GM12878 (cell line): Measurements from ENCODE around the gene MGAT2. TPM values are rescaled to one million over a fixed set of nuclear protein-coding genes. Genes with fewer than 3 reads are reported as not detected.

Experiments used
- CTCF ChIP-seq, 3 experiments: IDR thresholded peaks in 2 of 3; conservative IDR thresholded peaks in 1 of 3; 2 replicates each; pipeline ENCODE4 v1.5.1; 2011; ENCODE audit warnings: low read depth in 3 of 3, low read length in 3 of 3, mild to moderate bottlenecking in 3 of 3, control low read depth in 2 of 3, moderate library complexity in 2 of 3, inconsistent platforms in 1 of 3, mixed read lengths in 1 of 3; ENCODE audit not compliant: control insufficient read depth in 2 of 3, insufficient read depth in 1 of 3; ENCODE audit errors: extremely low read depth in 1 of 3
- ESRRA ChIP-seq: IDR thresholded peaks from 2 replicates; pipeline ENCODE4 v1.6.1; 2012; ENCODE audit warnings: mild to moderate bottlenecking, low read length, improper control_type of control experiment
- KAT2A ChIP-seq: conservative IDR thresholded peaks from 2 replicates; pipeline ENCODE4 v1.6.1; 2011; ENCODE audit warnings: low read depth, low read length; ENCODE audit not compliant: control insufficient read depth
- LARP7 ChIP-seq: fragments of 450-650 bp; IDR thresholded peaks from 2 replicates; pipeline ENCODE4 v1.6.1; 2017; ENCODE audit warnings: mild to moderate bottlenecking
- MLLT1 ChIP-seq: fragments of 450-650 bp; IDR thresholded peaks from 2 replicates; pipeline ENCODE4 v1.6.1; 2016; ENCODE audit warnings: mild to moderate bottlenecking
- NBN ChIP-seq: fragments of 450-650 bp; IDR thresholded peaks from 2 replicates; pipeline ENCODE4 v1.6.1; 2016
- NKRF ChIP-seq: fragments of 450-650 bp; conservative IDR thresholded peaks from 2 replicates; pipeline ENCODE4 v1.6.1; 2017; ENCODE audit warnings: mild to moderate bottlenecking, moderate library complexity
- NR2F1 ChIP-seq: fragments of 450-650 bp; conservative IDR thresholded peaks from 2 replicates; pipeline ENCODE4 v1.6.1; 2017; ENCODE audit warnings: mild to moderate bottlenecking
- POLR2AphosphoS5 ChIP-seq: IDR thresholded peaks from 2 replicates; pipeline ENCODE4 v1.6.1; 2011; ENCODE audit warnings: mild to moderate bottlenecking, low read length, inconsistent platforms
- RAD51 ChIP-seq: fragments of 450-650 bp; IDR thresholded peaks from 2 replicates; pipeline ENCODE4 v1.6.1; 2016; ENCODE audit warnings: moderate library complexity, mild to moderate bottlenecking, inconsistent platforms
- ZBTB11 ChIP-seq: fragments of 450-650 bp; formaldehyde crosslinking; IDR thresholded peaks from 2 replicates; pipeline ENCODE4 v1.5.0; 2022; ENCODE audit warnings: mild to moderate bottlenecking, missing genetic modification characterization
- ZNF207 ChIP-seq: fragments of 450-650 bp; IDR thresholded peaks from 2 replicates; pipeline ENCODE4 v1.6.1; 2014; ENCODE audit warnings: antibody characterized with exemption, mild to moderate bottlenecking, borderline replicate concordance
- polyA plus RNA-seq, 11 experiments: library from polyadenylated mRNA; depleted of rRNA in 4 of 11; unstranded in 6 of 11; stranded (reverse) in 5 of 11; fragments of >200 nt; fragmentation: Nextera tagmentation in 4 of 11; fragmentation: Illumina TruSeq in 1 of 11; extraction: Ambion mirVana in 4 of 11; extraction: Trizol in 1 of 11; gene quantifications; 1 replicate in 1 of 11; 2 replicates in 10 of 11; pipeline versions ENCODE4 v1.2.1 to v1.2.3, GENCODE V29; 2011 to 2016; ENCODE audit warnings: inconsistent platforms in 2 of 11, missing spikeins in 2 of 11, low read depth in 1 of 11
- total RNA-seq, 4 experiments: library from RNA; depleted of rRNA in 3 of 4; stranded (reverse); fragments of >200 nt in 3 of 4; fragmentation: Illumina TruSeq in 1 of 4; extraction: Trizol in 1 of 4; gene quantifications; 2 replicates each; pipeline versions ENCODE4 v1.2.1 to v1.2.3, GENCODE V29; 2013 to 2021
- TF ChIP-seq, protein P1 (sequence below): fragments of 450-650 bp; IDR thresholded peaks from 2 replicates; pipeline ENCODE4 v1.6.1; 2016; ENCODE audit warnings: mild to moderate bottlenecking, moderate library complexity, borderline replicate concordance

The MGAT2 gene
- total and polyA plus RNA-seq, 10 of the 15 experiments (the other 5 are each of a cell fraction or from before 2014, with no cell fraction given): 0.03 to 51.8 (median 38.0) TPM; not detected in 1

DNA sequence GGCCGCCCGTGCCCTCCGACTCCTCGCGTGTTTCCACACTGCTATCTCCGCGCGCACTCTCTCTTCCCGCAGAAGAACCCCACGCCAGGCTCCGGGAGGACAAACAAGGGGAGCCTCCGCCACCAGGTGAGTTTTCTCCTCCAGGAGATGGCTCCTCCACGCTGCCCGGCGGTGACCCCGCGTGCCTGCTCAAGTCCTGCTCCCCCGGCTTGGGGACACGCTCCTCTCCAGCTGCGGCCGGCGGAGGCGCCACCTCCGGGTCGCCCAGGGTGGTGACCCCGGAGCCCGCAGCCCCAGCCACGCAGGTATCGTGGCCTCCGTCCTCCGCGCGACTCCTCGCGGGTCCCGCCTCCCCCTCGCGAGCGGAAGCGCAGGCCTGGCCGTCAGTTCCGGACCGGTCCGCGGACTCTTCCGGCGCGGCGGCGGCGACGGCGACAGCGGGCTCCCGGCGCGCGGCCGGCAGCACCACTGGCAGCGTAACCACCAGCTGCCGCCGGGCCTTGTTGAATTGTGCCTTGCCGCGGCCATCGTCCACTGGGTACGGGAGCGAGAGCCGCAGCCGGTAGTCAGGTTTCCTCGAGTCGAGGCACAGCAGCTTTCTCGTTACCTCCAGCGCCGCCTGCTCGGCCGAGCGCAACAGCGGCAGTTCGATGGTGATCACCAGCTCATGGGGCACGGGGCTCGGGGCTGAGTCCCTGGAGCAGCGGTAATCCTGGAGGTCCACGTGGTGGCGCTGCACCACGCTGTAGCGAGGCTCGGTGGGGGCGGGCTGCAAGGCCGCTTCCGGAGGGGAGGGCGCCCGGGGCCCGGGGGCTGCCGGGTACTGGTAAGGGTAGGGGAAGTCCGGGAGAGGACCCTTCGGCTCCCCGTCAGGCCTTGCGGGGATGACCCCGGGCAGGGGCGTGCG is 13.3 kb downstream of the MGAT2 start (continued):
- TF ChIP-seq ZBTB11 (CRISPR knock-in tag) (0 out of 2 replicates have a peak, but pooled peaks have one; percentile 36), ESRRA (no peak), RAD51 (no peak), LARP7 (peak; percentile 87), ZNF207 (peak; percentile 94), CTCF (IDR thresholded peaks at IDR 0.05 in 2 of 3, conservative IDR thresholded peaks at IDR 0.05 in 1 of 3; ENCODE audit: control insufficient read depth in 2 of 3, extremely low read depth in 1 of 3, insufficient read depth in 1 of 3, low read depth in 3 of 3, low read length in 3 of 3) (peak; percentile 80 to 99 (median 87); a peak in 5 of 6 replicates), POLR2AphosphoS5 (peak; percentile 85), MLLT1 (peak; percentile 61), KAT2A (no peak), NR2F1 (peak; percentile 99), NBN (peak; percentile 91), NKRF (peak; percentile 88)
- TF ChIP-seq, protein P1, sequence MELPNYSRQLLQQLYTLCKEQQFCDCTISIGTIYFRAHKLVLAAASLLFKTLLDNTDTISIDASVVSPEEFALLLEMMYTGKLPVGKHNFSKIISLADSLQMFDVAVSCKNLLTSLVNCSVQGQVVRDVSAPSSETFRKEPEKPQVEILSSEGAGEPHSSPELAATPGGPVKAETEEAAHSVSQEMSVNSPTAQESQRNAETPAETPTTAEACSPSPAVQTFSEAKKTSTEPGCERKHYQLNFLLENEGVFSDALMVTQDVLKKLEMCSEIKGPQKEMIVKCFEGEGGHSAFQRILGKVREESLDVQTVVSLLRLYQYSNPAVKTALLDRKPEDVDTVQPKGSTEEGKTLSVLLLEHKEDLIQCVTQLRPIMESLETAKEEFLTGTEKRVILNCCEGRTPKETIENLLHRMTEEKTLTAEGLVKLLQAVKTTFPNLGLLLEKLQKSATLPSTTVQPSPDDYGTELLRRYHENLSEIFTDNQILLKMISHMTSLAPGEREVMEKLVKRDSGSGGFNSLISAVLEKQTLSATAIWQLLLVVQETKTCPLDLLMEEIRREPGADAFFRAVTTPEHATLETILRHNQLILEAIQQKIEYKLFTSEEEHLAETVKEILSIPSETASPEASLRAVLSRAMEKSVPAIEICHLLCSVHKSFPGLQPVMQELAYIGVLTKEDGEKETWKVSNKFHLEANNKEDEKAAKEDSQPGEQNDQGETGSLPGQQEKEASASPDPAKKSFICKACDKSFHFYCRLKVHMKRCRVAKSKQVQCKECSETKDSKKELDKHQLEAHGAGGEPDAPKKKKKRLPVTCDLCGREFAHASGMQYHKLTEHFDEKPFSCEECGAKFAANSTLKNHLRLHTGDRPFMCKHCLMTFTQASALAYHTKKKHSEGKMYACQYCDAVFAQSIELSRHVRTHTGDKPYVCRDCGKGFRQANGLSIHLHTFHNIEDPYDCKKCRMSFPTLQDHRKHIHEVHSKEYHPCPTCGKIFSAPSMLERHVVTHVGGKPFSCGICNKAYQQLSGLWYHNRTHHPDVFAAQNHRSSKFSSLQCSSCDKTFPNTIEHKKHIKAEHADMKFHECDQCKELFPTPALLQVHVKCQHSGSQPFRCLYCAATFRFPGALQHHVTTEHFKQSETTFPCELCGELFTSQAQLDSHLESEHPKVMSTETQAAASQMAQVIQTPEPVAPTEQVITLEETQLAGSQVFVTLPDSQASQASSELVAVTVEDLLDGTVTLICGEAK: no peak
